H1 (cell line): Measurements from ENCODE around the gene SUGP1. TPM values are rescaled to one million over a fixed set of nuclear protein-coding genes. Genes with fewer than 3 reads are reported as not detected.

ENCODE experiments used
- CTCF ChIA-PET: fragments of 300-600 bp; sonication (Branson Sonifier 250); formaldehyde crosslinking; loops from one replicate; lab custom pipeline; 2021; ENCODE audit not compliant: partially characterized antibody; lab: Charles Lee
- POLR2A ChIA-PET: fragments of 300-600 bp; sonication (Branson Sonifier 250); formaldehyde crosslinking; loops from one replicate; lab custom pipeline; 2021; ENCODE audit warnings: inconsistent platforms; ENCODE audit not compliant: partially characterized antibody; lab: Charles Lee
- DNase-seq, 2 experiments: peaks; one replicate each; pipeline versions ENCODE4 v3.0.0 to v3.0.0-alpha.2; 2010 to 2022; ENCODE audit warnings: low spot score in 2 of 2, low read depth in 1 of 2, mixed read lengths in 1 of 2
- FAIRE-seq: peaks from 2 replicates; lab custom pipeline; 2011; peaks lifted over from hg19 to GRCh38; lab: Jason Lieb, UNC
- H2AFZ ChIP-seq: 2 replicates; pipeline ENCODE4 v1.8.1; 2012; ENCODE audit warnings: low read length, inconsistent platforms
- H2AK5ac ChIP-seq: 2 replicates; pipeline ENCODE4 v1.6.1; 2013; ENCODE audit warnings: low read depth, low read length
- H2BK120ac ChIP-seq: replicated peaks from 2 replicates; pipeline ENCODE3; 2013; ENCODE audit warnings: low read depth, low read length, inconsistent platforms
- H2BK12ac ChIP-seq: 2 replicates; pipeline ENCODE4 v1.6.1; 2013; ENCODE audit warnings: low read depth, low read length
- H2BK15ac ChIP-seq: 2 replicates; pipeline ENCODE4 v1.6.1; 2013; ENCODE audit warnings: low read length
- H2BK20ac ChIP-seq: 2 replicates; pipeline ENCODE4 v1.6.1; 2013; ENCODE audit warnings: low read length
- H2BK5ac ChIP-seq: 2 replicates; pipeline ENCODE4 v1.6.1; 2013; ENCODE audit warnings: low read depth, low read length
- H3K14ac ChIP-seq: 2 replicates; pipeline ENCODE4 v1.6.1; 2013; ENCODE audit warnings: inconsistent platforms; ENCODE audit not compliant: insufficient read length
- H3K18ac ChIP-seq: 2 replicates; pipeline ENCODE4 v1.6.1; 2013; ENCODE audit warnings: low read length; ENCODE audit errors: extremely low read depth
- H3K23ac ChIP-seq: 2 replicates; pipeline ENCODE4 v1.6.1; 2013; ENCODE audit warnings: inconsistent platforms; ENCODE audit not compliant: insufficient read length
- H3K23me2 ChIP-seq: 2 replicates; pipeline ENCODE4 v1.6.1; 2013; ENCODE audit warnings: low read depth, low read length
- H3K27ac ChIP-seq: 2 replicates; pipeline ENCODE4 v1.6.1; 2011; ENCODE audit warnings: low read depth, low read length, inconsistent platforms
- H3K27me3 ChIP-seq, 4 experiments: replicated peaks in 1 of 4; 1 replicate in 1 of 4; 2 replicates in 3 of 4; pipeline versions ENCODE4 v1.6.1 to v1.8.1; 2011 to 2013; ENCODE audit warnings: low read length in 3 of 4, mild to moderate bottlenecking in 3 of 4, inconsistent platforms in 2 of 4, mixed read lengths in 2 of 4, moderate library complexity in 1 of 4; ENCODE audit not compliant: control insufficient read depth in 3 of 4, insufficient read depth in 3 of 4; ENCODE audit errors: extremely low read depth in 1 of 4
- H3K36me3 ChIP-seq, 4 experiments: 2 replicates each; pipeline versions ENCODE4 v1.6.1 to v1.8.1; 2011 to 2013; ENCODE audit warnings: mild to moderate bottlenecking in 4 of 4, low read length in 3 of 4, moderate library complexity in 2 of 4, control low read depth in 1 of 4, inconsistent platforms in 1 of 4; ENCODE audit not compliant: insufficient read depth in 4 of 4, control insufficient read depth in 2 of 4
- H3K4ac ChIP-seq: replicated peaks from 2 replicates; pipeline ENCODE3; 2013; ENCODE audit warnings: low read length, low read depth, mixed read lengths, inconsistent platforms; ENCODE audit not compliant: insufficient read length
- H3K4me1 ChIP-seq, 4 experiments: replicated peaks in 1 of 4; 1 replicate in 1 of 4; 2 replicates in 3 of 4; pipeline versions ENCODE4 v1.6.1 to v1.8.1; 2011 to 2013; ENCODE audit warnings: low read length in 3 of 4, inconsistent platforms in 2 of 4, mixed read lengths in 1 of 4; ENCODE audit not compliant: insufficient read depth in 4 of 4, control insufficient read depth in 3 of 4
- H3K4me2 ChIP-seq, 2 experiments: 2 replicates each; pipeline versions ENCODE4 v1.6.1 to v1.8.1; 2011 to 2013; ENCODE audit warnings: low read depth in 2 of 2, low read length in 2 of 2, control low read depth in 1 of 2, inconsistent platforms in 1 of 2, mild to moderate bottlenecking in 1 of 2; ENCODE audit not compliant: insufficient read depth in 1 of 2
- H3K4me3 ChIP-seq, 4 experiments: fragments of 200-600, 300-600 bp in 1 of 4; sonication (generic), shearing (Covaris generic), sonication (Bioruptor Twin) in 1 of 4; 2 replicates each; pipeline versions ENCODE4 v1.5.1 to v1.8.1; 2011 to 2016; ENCODE audit warnings: low read length in 4 of 4, low read depth in 3 of 4, control low read depth in 2 of 4, inconsistent platforms in 2 of 4, mild to moderate bottlenecking in 2 of 4, mixed read lengths in 1 of 4, moderate library complexity in 1 of 4; ENCODE audit not compliant: insufficient read depth in 2 of 4; ENCODE audit errors: extremely low read depth in 1 of 4
- H3K56ac ChIP-seq: replicated peaks from 2 replicates; pipeline ENCODE3; 2013; ENCODE audit warnings: low read depth, mild to moderate bottlenecking, mixed read lengths, low read length, inconsistent platforms; ENCODE audit not compliant: insufficient read length
- H3K79me1 ChIP-seq: 2 replicates; pipeline ENCODE4 v1.6.1; 2013; ENCODE audit warnings: low read depth, low read length, control low read depth
- H3K79me2 ChIP-seq, 2 experiments: 2 replicates each; pipeline versions ENCODE4 v1.6.1 to v1.8.1; 2012 to 2013; ENCODE audit warnings: low read length in 2 of 2, mild to moderate bottlenecking in 2 of 2, inconsistent platforms in 1 of 2; ENCODE audit not compliant: insufficient read depth in 2 of 2, control insufficient read depth in 1 of 2
- H3K9ac ChIP-seq, 4 experiments: replicated peaks in 1 of 4; 1 replicate in 1 of 4; 2 replicates in 3 of 4; pipeline versions ENCODE4 v1.6.1 to v1.8.1; 2011 to 2013; ENCODE audit warnings: low read depth in 3 of 4, low read length in 3 of 4, control low read depth in 2 of 4, mild to moderate bottlenecking in 2 of 4, moderate library complexity in 2 of 4, inconsistent platforms in 1 of 4; ENCODE audit errors: extremely low read depth in 1 of 4
- H3K9me3 ChIP-seq, 2 experiments: 2 replicates each; pipeline versions ENCODE4 v1.6.1 to v1.8.1; 2012 to 2013; ENCODE audit warnings: mild to moderate bottlenecking in 2 of 2, moderate library complexity in 2 of 2, control low read depth in 1 of 2, inconsistent platforms in 1 of 2, low read depth in 1 of 2, low read length in 1 of 2, mixed read lengths in 1 of 2; ENCODE audit not compliant: insufficient read depth in 2 of 2
- H4K20me1 ChIP-seq, 2 experiments: replicated peaks in 1 of 2; 2 replicates each; pipeline versions ENCODE3 to v1.8.1; 2011 to 2013; ENCODE audit warnings: inconsistent platforms in 2 of 2, low read length in 2 of 2, mild to moderate bottlenecking in 1 of 2; ENCODE audit not compliant: insufficient read depth in 2 of 2, control insufficient read depth in 1 of 2
- H4K5ac ChIP-seq: 2 replicates; pipeline ENCODE4 v1.6.1; 2013; ENCODE audit warnings: low read length, low read depth, mixed read lengths, inconsistent platforms; ENCODE audit not compliant: insufficient read length
- H4K8ac ChIP-seq: 2 replicates; pipeline ENCODE4 v1.8.0; 2013; ENCODE audit warnings: mild to moderate bottlenecking, moderate library complexity, low read length, inconsistent platforms; ENCODE audit not compliant: insufficient read depth; ENCODE audit errors: extremely low read depth
- H4K91ac ChIP-seq: replicated peaks from 2 replicates; pipeline ENCODE3; 2013; ENCODE audit warnings: low read length, mixed read lengths, inconsistent platforms; ENCODE audit not compliant: insufficient read length
- POLR2AphosphoS5 ChIP-seq: IDR thresholded peaks from 2 replicates; pipeline ENCODE4 v1.6.1; 2011; ENCODE audit warnings: low read depth, low read length
- WGBS, 2 experiments: shearing (Covaris generic) in 1 of 2; methylation state at CpG; one replicate each; pipeline versions ENCODE4 v1.1.6 to v1.1.7; 2013 to 2015; ENCODE audit warnings: low lambda C conversion rate in 2 of 2, mixed read lengths in 2 of 2, inconsistent platforms in 1 of 2, low coverage in 1 of 2, missing lambda C conversion rate in 1 of 2; ENCODE audit not compliant: insufficient replicate concordance in 2 of 2, insufficient coverage in 1 of 2, insufficient read length in 1 of 2; ENCODE audit errors: extremely low coverage in 1 of 2, missing lambda C conversion rate in 1 of 2; 5-methylcytosine and 5-hydroxymethylcytosine counted together
- polyA plus RNA-seq, 7 experiments: library from polyadenylated mRNA; depleted of rRNA in 3 of 7; stranded (reverse) in 5 of 7; unstranded in 2 of 7; fragments of >200 nt in 5 of 7; fragments of 200-250 nt in 2 of 7; gene quantifications; 1 replicate in 5 of 7; 2 replicates in 1 of 7; 4 replicates in 1 of 7; pipeline versions ENCODE4 v1.2.1 to v1.2.3, GENCODE V29; 2011 to 2013; ENCODE audit warnings: missing spikeins in 2 of 7, mixed read lengths in 2 of 7
- total RNA-seq: library from RNA; stranded (reverse); fragmentation: NEBNext Ultra II Directional; extraction: Animal tissue kit (Norgen Biotek cat#: 25700); gene quantifications from 2 replicates; pipeline ENCODE4 v1.2.1, GENCODE V29; 2021
- TF ChIP-seq, protein P1 (sequence below), 3 experiments: IDR thresholded peaks; 1 replicate in 2 of 3; 2 replicates in 1 of 3; pipeline versions ENCODE4 v1.5.1 to v1.6.1; 2011; ENCODE audit warnings: low read length in 3 of 3, mild to moderate bottlenecking in 3 of 3, inconsistent platforms in 2 of 3, low read depth in 1 of 3, moderate library complexity in 1 of 3; ENCODE audit not compliant: insufficient read depth in 1 of 3; ENCODE audit errors: control extremely low read depth in 1 of 3
- TF ChIP-seq, protein P2 (sequence below): IDR thresholded peaks from 2 replicates; pipeline ENCODE4 v1.6.1; 2012; ENCODE audit warnings: inconsistent platforms

Gene SUGP1
- total and polyA plus RNA-seq, 2 of the 8 experiments (the other 6 are each of a cell fraction or from before 2014, with no cell fraction given): 38.5 to 65.2 TPM

DNA sequence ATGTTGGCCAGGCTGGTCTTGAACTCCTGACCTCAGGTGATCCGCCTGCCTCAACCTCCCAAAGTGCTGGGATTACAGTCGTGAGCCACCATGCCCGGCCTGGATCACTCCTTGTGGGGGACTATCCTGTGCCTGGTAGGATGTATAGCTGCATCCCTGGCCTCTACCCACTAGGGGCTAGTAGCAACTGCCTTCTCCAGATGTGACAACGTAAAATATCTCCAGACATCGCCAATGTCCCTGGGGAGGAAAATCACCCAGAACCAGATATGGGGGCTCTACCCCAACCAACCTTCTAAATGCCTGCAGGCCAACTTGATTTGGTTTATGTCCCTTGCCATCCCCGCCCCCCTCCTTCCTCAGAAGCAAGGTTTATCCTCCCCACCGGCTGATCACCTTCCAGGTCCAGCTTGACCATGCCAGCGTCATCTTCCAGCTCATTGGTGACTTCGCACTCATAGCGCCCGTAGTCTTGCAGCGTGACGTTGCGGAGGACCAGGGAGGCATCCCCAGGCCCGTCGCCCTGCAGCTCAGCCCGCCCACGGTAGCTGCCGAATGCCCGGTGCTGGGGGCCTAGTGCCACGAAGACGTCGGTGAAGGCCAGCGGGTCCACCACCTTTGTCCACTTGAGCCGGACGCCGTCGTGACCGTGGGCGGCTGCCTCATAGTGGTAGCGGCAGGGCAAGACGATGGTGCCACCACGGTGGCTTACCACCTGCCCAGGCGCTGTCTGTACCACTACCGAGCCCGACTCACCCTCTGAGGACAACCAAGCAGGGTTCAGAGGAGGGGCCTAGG, 59.7 kb downstream of the SUGP1 start:
- no peak for FAIRE-seq
- no peak overlapping the region for H2BK20ac ChIP-seq
- peak overlapping the region in 1 of 4 experiments; percentile 17; a peak in 1 of 7 replicates for H3K9ac ChIP-seq
- TF ChIP-seq, protein P1, sequence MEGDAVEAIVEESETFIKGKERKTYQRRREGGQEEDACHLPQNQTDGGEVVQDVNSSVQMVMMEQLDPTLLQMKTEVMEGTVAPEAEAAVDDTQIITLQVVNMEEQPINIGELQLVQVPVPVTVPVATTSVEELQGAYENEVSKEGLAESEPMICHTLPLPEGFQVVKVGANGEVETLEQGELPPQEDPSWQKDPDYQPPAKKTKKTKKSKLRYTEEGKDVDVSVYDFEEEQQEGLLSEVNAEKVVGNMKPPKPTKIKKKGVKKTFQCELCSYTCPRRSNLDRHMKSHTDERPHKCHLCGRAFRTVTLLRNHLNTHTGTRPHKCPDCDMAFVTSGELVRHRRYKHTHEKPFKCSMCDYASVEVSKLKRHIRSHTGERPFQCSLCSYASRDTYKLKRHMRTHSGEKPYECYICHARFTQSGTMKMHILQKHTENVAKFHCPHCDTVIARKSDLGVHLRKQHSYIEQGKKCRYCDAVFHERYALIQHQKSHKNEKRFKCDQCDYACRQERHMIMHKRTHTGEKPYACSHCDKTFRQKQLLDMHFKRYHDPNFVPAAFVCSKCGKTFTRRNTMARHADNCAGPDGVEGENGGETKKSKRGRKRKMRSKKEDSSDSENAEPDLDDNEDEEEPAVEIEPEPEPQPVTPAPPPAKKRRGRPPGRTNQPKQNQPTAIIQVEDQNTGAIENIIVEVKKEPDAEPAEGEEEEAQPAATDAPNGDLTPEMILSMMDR (IDR thresholded peaks at IDR 0.05; ENCODE audit: control extremely low read depth in 1 of 3, insufficient read depth in 1 of 3, low read depth in 1 of 3, low read length in 3 of 3): peak in 2 of 3 experiments; percentile 1 to 3; a peak in 2 of 4 replicates
- TF ChIP-seq POLR2AphosphoS5: no peak
- TF ChIP-seq, protein P2, sequence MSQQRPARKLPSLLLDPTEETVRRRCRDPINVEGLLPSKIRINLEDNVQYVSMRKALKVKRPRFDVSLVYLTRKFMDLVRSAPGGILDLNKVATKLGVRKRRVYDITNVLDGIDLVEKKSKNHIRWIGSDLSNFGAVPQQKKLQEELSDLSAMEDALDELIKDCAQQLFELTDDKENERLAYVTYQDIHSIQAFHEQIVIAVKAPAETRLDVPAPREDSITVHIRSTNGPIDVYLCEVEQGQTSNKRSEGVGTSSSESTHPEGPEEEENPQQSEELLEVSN: 0 out of 2 replicates have a peak, but pooled peaks have one; percentile 29
- POLR2A ChIA-PET: interaction anchor here (0.7 to 2.0 kb wide), 6 partner anchors 9 to 254 kb away, joined by 3 to 5 read pairs (median 4); partner anchors contain the start of genes NR2C2AP and TSSK6
- peaks cover 0 to 2% of the 10 kb centered on the region in 2 experiments for H4K20me1 ChIP-seq
- H3K27ac ChIP-seq: no peak overlapping the region
- peaks cover 6% of the 10 kb centered on the region for H3K79me1 ChIP-seq
- no peaks in the 10 kb centered on the region for H3K79me2 ChIP-seq
- H3K4me1 ChIP-seq: peaks cover 0 to 17% (median 10%) of the 10 kb centered on the region in 4 experiments; a peak in 6 of 7 replicates
- H2BK120ac ChIP-seq: no peak overlapping the region
- CTCF ChIA-PET: interaction anchor here (0.6 to 2.6 kb wide), 7 partner anchors 13 to 66 kb away, joined by 3 to 9 read pairs (median 4); no protein-coding TSS in a partner anchor
- H2AK5ac ChIP-seq: no peak overlapping the region
- H3K4ac ChIP-seq: peak overlapping the region; percentile 32
- H3K23ac ChIP-seq: no peak overlapping the region
- no peak overlapping the region for H3K14ac ChIP-seq
- H4K8ac ChIP-seq: peak overlapping the region; percentile 4; the same call in 1 of the 2 replicates
- no peaks in the 10 kb centered on the region for H3K9me3 ChIP-seq
- H3K36me3 ChIP-seq: peaks cover 0 to 10% (median 0%) of the 10 kb centered on the region in 4 experiments; a peak in 1 of 8 replicates
- H4K91ac ChIP-seq: no peak overlapping the region
- peaks cover 3 to 25% (median 16%) of the 10 kb centered on the region in 4 experiments for H3K27me3 ChIP-seq
- no peak overlapping the region for H3K56ac ChIP-seq
- no peak overlapping the region; the same call in 1 of the 2 replicates for H2BK15ac ChIP-seq
- peak overlapping the region; percentile 68; the same call in 1 of the 2 replicates for H2BK12ac ChIP-seq
- H3K4me2 ChIP-seq: peak overlapping the region; percentile 99 to 100
- no peak overlapping the region for H2AFZ ChIP-seq
- peaks cover 21% of the 10 kb centered on the region; the same call in 1 of the 2 replicates for H3K23me2 ChIP-seq
- H2BK5ac ChIP-seq: no peak overlapping the region
- peak overlapping the region; percentile 55 to 88 (median 60) for H3K4me3 ChIP-seq
- no peak overlapping the region for H4K5ac ChIP-seq
- WGBS, 2 experiments: 44% methylated on average over 36 of the region's 36 CpGs; no CpG with 5 or more reads in 1 of the 2 experiments
- peak overlapping the region; percentile 48; the same call in 1 of the 2 replicates for H3K18ac ChIP-seq
- no peak for DNase-seq
